Measurements from ENCODE around the gene HES2. TPM values are rescaled to one million over a fixed set of nuclear protein-coding genes. Genes with fewer than 3 reads are reported as not detected.
A peak's percentile ranks its signal among the peaks of the same experiment; 100 is the strongest.

HES2 gene
- total and polyA plus RNA-seq, 12 donors = 0.04 to 0.18 (median 0.10) TPM; not detected in 7

GRCh38 chr1:6445062-6445763, 25.5 kb upstream of the HES2 start:
- TF ChIP-seq CTCF (IDR thresholded peaks at IDR 0.05) (peak in 5 of 6 experiments; percentile 31 to 64 (median 51)), POLR2A (IDR thresholded peaks at IDR 0.05) (no peak)
- no peaks in the 10 kb centered on the region for H3K4me1 ChIP-seq (replicated peaks in 1 of 2)
- intact Hi-C loops (cut with DNase I) = no loop called here
- H3K27me3 ChIP-seq = peaks cover 26% of the 10 kb centered on the region
- H3K36me3 ChIP-seq (replicated peaks in 1 of 2) = no peaks in the 10 kb centered on the region
- no peaks in the 10 kb centered on the region for H3K9me3 ChIP-seq (replicated peaks in 1 of 3)
- DNase-seq = peak in 6 of 7 donors; percentile 46 to 79 (median 64)
- WGBS, 4 donors = 24 to 67% (median 55%) methylated on average over 3 to 19 of the region's 19 CpGs
- no peak overlapping the region for H3K4me3 ChIP-seq
- H3K27ac ChIP-seq = no peak overlapping the region

- TF ChIP-seq POLR2A (IDR thresholded peaks at IDR 0.05) = no peak
- TF ChIP-seq CTCF (IDR thresholded peaks at IDR 0.05) = no peak
- Histone ChIP-seq H3K27me3 (peaks cover 18% of the 10 kb centered on the region), H3K4me1 (replicated peaks in 1 of 2) (no peaks in the 10 kb centered on the region), H3K9me3 (replicated peaks in 1 of 3) (no peaks in the 10 kb centered on the region), H3K4me3 (no peak overlapping the region), H3K36me3 (replicated peaks in 1 of 2) (no peaks in the 10 kb centered on the region), H3K27ac (no peak overlapping the region)
- intact Hi-C loops (cut with DNase I) = no loop called here
- DNase-seq = no peak
- 82 to 91% (median 84%) methylated on average over 7 to 15 of the region's 15 CpGs for WGBS, 4 donors
Observed at GRCh38 chr1:6444377-6444776, 24.7 kb upstream of the HES2 start.

- H3K4me3 ChIP-seq = no peak overlapping the region
- H3K27me3 ChIP-seq = peaks cover 9% of the 10 kb centered on the region
- no peak for DNase-seq
- H3K9me3 ChIP-seq (replicated peaks in 1 of 3) = no peaks in the 10 kb centered on the region
- H3K36me3 ChIP-seq (replicated peaks in 1 of 2) = no peaks in the 10 kb centered on the region
- H3K4me1 ChIP-seq (replicated peaks in 1 of 2) = no peaks in the 10 kb centered on the region
- TF ChIP-seq POLR2A (IDR thresholded peaks at IDR 0.05) (no peak), CTCF (IDR thresholded peaks at IDR 0.05) (no peak)
- no peak overlapping the region for H3K27ac ChIP-seq
- intact Hi-C loops (cut with DNase I) = no loop called here
- 89 to 92% (median 91%) methylated on average over 9 to 21 of the region's 21 CpGs for WGBS, 4 donors
Observed at GRCh38 chr1:6443339-6444115, 23.8 kb upstream of the HES2 start.

- Histone ChIP-seq H3K27me3 (no peaks in the 10 kb centered on the region), H3K36me3 (replicated peaks in 1 of 2) (no peaks in the 10 kb centered on the region), H3K4me3 (no peak overlapping the region), H3K4me1 (replicated peaks in 1 of 2) (no peaks in the 10 kb centered on the region), H3K9me3 (replicated peaks in 1 of 3) (no peaks in the 10 kb centered on the region), H3K27ac (no peak overlapping the region)
- no peak for DNase-seq
- 72 to 95% (median 85%) methylated on average over 2 to 7 of the region's 7 CpGs for WGBS, 4 donors
- intact Hi-C loops (cut with DNase I) = no loop called here
- TF ChIP-seq POLR2A (IDR thresholded peaks at IDR 0.05) = no peak
- TF ChIP-seq CTCF (IDR thresholded peaks at IDR 0.05) = no peak
Observed at GRCh38 chr1:6441586-6441985, 21.9 kb upstream of the HES2 start.

All from adrenal gland (tissue), 12 donors.